LNCAP (cell line): ENCODE data around the gene GLB1L.
A peak's percentile ranks its signal among the peaks of the same experiment; 100 is the strongest.

ENCODE experiments used
- TF ChIP-seq, protein P1 (sequence below): fragments of 450-650 bp; IDR thresholded peaks from 2 replicates; pipeline ENCODE4 v1.5.1; 2017; ENCODE audit warnings: mild to moderate bottlenecking

GLB1L gene

GRCh38 chr2:219278655-219279150, 33.5 kb upstream of the GLB1L start:
- TF ChIP-seq, protein P1, sequence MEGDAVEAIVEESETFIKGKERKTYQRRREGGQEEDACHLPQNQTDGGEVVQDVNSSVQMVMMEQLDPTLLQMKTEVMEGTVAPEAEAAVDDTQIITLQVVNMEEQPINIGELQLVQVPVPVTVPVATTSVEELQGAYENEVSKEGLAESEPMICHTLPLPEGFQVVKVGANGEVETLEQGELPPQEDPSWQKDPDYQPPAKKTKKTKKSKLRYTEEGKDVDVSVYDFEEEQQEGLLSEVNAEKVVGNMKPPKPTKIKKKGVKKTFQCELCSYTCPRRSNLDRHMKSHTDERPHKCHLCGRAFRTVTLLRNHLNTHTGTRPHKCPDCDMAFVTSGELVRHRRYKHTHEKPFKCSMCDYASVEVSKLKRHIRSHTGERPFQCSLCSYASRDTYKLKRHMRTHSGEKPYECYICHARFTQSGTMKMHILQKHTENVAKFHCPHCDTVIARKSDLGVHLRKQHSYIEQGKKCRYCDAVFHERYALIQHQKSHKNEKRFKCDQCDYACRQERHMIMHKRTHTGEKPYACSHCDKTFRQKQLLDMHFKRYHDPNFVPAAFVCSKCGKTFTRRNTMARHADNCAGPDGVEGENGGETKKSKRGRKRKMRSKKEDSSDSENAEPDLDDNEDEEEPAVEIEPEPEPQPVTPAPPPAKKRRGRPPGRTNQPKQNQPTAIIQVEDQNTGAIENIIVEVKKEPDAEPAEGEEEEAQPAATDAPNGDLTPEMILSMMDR: no peak

GRCh38 chr2:219277703-219278654, 32.7 kb upstream of the GLB1L start:
- TF ChIP-seq, protein P1: peak; percentile 88

DNA sequence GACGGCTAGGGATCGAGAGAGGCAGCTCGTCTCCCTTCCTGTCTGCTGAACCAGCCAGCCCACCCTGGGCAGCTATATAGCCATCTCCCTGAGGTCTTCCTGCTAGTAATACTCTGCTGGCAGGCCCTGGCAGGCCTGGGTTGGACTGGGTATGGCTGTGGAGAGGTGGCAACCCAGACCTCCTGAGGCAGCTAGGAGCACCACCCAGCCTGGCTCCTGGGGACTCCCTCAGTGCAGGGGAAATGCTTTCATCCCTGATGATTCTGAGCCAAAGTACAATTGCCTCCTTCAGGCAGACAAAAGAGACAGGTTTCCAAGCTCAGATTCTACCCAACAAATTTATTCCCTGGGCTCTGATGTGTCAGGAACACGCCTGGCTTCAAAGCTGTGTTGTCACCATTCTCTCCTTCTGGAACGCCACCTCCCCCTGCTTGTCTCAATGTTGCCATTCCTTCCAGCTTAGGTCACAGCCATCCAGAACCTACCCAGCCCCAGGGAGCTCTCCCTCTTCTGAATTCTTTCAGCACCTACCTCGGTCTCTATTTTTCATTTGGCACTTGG, 29.2 kb upstream of the GLB1L start:
- TF ChIP-seq, protein P1: no peak

- TF ChIP-seq, protein P1: no peak
Observed at GRCh38 chr2:219273937-219274336, 28.7 kb upstream of the GLB1L start.

DNA sequence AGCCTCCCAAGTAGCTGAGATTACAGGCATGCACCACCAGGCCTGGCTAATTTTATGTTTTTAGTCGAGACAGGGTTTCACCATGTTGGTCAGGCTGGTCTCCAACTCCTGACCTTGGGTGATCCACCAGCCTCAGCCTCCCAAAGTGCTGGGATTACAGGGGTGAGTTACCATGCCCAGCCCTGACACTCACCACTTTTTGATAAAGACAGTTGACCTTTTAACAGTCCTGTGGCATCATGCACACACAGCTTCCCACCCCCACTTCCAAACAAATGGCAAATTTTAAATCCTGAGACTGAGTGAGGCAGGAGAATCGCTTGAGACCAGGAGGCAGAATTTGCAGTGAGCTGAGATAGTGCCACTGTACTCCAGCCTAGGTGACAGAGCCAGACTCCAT, 27.8 kb upstream of the GLB1L start:
- TF ChIP-seq, protein P1: no peak

DNA sequence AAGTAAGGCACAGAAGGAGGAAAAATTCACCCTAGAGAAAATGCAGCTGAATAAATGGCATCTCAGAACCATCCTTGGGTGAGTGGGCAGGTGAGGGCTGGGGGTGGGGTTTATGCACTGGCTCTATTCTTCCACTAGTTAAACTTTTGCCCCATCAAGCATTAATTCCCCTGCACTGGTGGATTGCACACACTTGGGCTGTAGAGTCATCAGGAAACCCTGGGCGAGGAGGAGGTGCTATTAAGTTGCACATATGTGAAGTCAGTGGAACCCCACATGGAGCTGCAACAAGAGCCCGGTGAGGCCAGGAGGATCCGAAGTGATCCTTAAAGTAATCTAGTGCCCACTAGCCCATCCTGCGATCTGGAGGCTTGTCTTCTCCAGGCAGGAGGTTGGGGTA, 27.1 kb upstream of the GLB1L start:
- TF ChIP-seq, protein P1: no peak

- TF ChIP-seq, protein P1: no peak
Observed at GRCh38 chr2:219271021-219271420, 25.8 kb upstream of the GLB1L start.
